HEK293T (cell line): Measurements from ENCODE around the gene DCDC1.

Experiments used
- ARNT ChIP-seq: fragments of 450-650 bp; IDR thresholded peaks from 2 replicates; pipeline ENCODE4 v1.6.1; 2017; ENCODE audit warnings: mild to moderate bottlenecking
- ELF4 ChIP-seq: fragments of 450-650 bp; IDR thresholded peaks from 2 replicates; pipeline ENCODE4 v1.6.1; 2017; ENCODE audit warnings: antibody characterized with exemption
- FOXA1 ChIP-seq: fragments of 450-650 bp; IDR thresholded peaks from 2 replicates; pipeline ENCODE4 v1.6.1; 2016; ENCODE audit warnings: mild to moderate bottlenecking
- FOXK2 ChIP-seq: fragments of 450-650 bp; IDR thresholded peaks from 2 replicates; pipeline ENCODE4 v1.6.1; 2016; ENCODE audit warnings: mild to moderate bottlenecking
- FOXM1 ChIP-seq: fragments of 450-650 bp; IDR thresholded peaks from 2 replicates; pipeline ENCODE4 v1.6.1; 2017; ENCODE audit warnings: mild to moderate bottlenecking, borderline replicate concordance
- HDGF ChIP-seq: fragments of 450-650 bp; IDR thresholded peaks from 2 replicates; pipeline ENCODE4 v1.6.1; 2017; ENCODE audit warnings: antibody characterized with exemption, borderline replicate concordance
- SP1 ChIP-seq: fragments of 450-650 bp; IDR thresholded peaks from 2 replicates; pipeline ENCODE4 v1.6.1; 2017

DNA sequence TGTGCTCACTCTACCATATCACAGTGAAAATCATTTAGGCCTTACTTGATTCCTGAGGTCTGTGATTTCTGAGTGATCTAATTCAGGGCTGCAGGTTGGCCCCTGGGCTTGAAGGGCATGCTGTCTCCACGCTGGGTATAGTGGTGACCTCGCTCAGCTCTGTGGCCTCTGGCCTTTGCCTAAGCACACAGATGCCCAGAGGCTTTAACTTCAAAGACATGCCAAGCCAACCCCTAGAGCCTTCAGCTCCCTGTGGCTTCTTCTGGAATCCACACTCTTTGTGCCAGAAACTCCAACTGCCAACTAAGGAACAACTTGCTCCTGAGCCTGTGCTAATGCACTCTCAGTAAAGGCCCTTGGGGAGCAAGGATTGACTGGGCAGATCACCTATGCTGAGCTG is 550.8 kb downstream of the DCDC1 start:
- TF ChIP-seq FOXK2 (no peak), ARNT (no peak), SP1 (no peak), HDGF (no peak), ELF4 (no peak), FOXA1 (no peak), FOXM1 (no peak)
